Sigmoid colon (tissue), 4 donors: ENCODE results near the gene SLC35E4.
"Not testable (repeated sequence)": the region's sequence is repeated elsewhere in the genome, so short reads cannot be mapped to it uniquely, and the experiment has no call there.

ENCODE experiments used
- EP300 ChIP-seq, 4 donors: sonication (generic); formaldehyde crosslinking; IDR thresholded peaks; one replicate each; pipeline ENCODE4 v1.6.1; 2017; ENCODE audit warnings: antibody characterized with exemption in 4 of 4
- POLR2A ChIP-seq, 2 donors: fragments of 450-650 bp; IDR thresholded peaks; one replicate each; pipeline ENCODE4 v1.6.1; 2016; ENCODE audit warnings: antibody characterized with exemption in 2 of 2, mild to moderate bottlenecking in 2 of 2, moderate library complexity in 2 of 2
- POLR2AphosphoS5 ChIP-seq, 4 donors: sonication (generic); formaldehyde crosslinking; IDR thresholded peaks; one replicate each; pipeline ENCODE4 v1.6.1; 2017; ENCODE audit warnings: antibody characterized with exemption in 4 of 4

DNA sequence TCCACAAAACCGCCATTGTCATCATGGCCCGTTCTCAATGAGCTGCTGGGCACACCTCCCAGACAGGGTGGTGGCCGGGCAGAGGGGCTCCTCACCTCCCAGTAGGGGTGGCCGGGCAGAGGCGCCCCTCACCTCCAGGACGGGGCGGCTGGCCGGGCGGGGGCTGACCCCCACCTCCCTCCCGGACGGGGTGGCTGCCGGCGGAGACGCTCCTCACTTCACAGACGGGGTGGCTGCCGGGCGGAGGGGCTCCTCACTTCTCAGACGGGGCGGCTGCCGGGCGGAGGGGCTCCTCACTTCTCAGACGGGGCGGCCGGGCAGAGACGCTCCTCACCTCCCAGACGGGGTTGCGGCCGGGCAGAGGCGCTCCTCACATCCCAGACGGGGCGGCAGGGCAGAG, 4.1 kb upstream of the SLC35E4 start:
- TF ChIP-seq POLR2A, POLR2AphosphoS5, EP300 (IDR thresholded peaks at IDR 0.05): not testable (repeated sequence)
